Measurements from ENCODE around the gene PHLPP1.

Gene PHLPP1

DNA sequence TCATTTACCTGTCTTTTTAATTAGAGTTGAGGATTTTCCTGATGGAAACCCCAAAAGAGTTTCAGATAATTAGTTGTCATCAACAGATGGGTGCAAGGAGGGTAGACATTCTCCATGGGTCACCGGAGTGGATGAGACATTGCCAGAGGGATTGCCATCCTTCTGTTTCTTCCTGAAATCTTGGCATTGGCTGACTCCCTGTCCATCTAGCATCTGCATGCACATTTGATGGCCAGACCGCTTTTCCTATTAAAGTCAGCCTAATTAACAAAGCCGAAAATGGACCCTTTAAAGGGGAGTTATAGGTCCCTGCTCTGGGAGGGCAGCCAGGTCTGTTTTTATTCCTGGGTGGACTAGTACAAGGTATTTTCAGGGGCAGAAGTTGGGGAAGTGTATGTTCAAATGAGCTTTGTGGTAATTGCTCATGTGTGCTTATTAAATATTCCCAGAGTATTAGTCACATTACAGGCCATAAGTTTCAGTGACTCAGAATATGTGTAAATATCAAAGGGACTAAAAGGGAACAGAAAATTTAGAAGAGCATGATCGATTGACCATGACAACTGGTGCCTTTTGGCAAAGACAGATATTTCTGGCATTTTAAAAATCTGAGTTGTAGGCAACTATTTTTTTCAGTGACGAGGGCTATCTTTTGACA, 209.8 kb downstream of the PHLPP1 start:
- H3K4me3 ChIP-seq (ENCODE audit: low read length, poor library complexity, severe bottlenecking), result no peak overlapping the region

DNA sequence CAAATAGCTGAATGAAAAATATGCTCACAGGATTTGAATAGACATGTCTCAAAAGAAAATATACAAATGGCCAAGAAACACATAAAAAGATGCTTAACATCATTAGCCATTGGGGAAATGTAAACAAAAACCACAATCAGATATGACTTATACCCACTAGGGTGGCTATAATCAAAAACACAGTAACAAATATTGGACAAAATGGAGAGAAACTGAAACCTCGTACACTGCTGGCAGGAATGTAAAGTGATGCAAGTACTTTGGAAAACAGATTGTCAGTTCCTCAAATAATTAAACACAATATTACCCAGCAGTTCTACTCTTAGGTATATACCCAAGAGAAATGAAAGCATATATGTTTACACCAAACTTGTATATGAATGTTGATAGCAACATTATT, 213.0 kb downstream of the PHLPP1 start:
- no peaks in the 10 kb centered on the region for H3K27me3 ChIP-seq (ENCODE audit: insufficient read depth, low read length, poor library complexity, severe bottlenecking)

More for the DNA sequence above, 209.8 kb downstream of the PHLPP1 start:
- Histone ChIP-seq H3K27me3 (ENCODE audit: insufficient read depth, low read length, poor library complexity, severe bottlenecking) (no peaks in the 10 kb centered on the region), H4K20me1 (ENCODE audit: insufficient read depth, low read length, poor library complexity, severe bottlenecking) (no peaks in the 10 kb centered on the region), H3F3A (ENCODE audit: low read depth) (no peaks in the 10 kb centered on the region), H3K9me3 (ENCODE audit: insufficient read depth, low read depth, low read length) (no peaks in the 10 kb centered on the region), H3K9me2 (replicated peaks; ENCODE audit: low read depth, low read length) (no peaks in the 10 kb centered on the region), H3K36me3 (ENCODE audit: insufficient read depth, low read length) (peaks cover 8% of the 10 kb centered on the region; the same call in 1 of the 2 replicates), H3K4me2 (ENCODE audit: low read depth, low read length, poor library complexity, severe bottlenecking) (no peak overlapping the region), H3K79me2 (ENCODE audit: insufficient read depth, low read length) (no peaks in the 10 kb centered on the region), H2AFZ (ENCODE audit: low read length) (no peak overlapping the region), H3K4me1 (ENCODE audit: insufficient read depth, low read length, poor library complexity, severe bottlenecking) (peaks cover 5% of the 10 kb centered on the region), H3K9ac (ENCODE audit: low read depth, low read length, poor library complexity, severe bottlenecking) (no peak overlapping the region)
- no peak for TF ChIP-seq EZH2phosphoT487 (IDR thresholded peaks at IDR 0.05; ENCODE audit: borderline replicate concordance)
- TF ChIP-seq, protein P1, sequence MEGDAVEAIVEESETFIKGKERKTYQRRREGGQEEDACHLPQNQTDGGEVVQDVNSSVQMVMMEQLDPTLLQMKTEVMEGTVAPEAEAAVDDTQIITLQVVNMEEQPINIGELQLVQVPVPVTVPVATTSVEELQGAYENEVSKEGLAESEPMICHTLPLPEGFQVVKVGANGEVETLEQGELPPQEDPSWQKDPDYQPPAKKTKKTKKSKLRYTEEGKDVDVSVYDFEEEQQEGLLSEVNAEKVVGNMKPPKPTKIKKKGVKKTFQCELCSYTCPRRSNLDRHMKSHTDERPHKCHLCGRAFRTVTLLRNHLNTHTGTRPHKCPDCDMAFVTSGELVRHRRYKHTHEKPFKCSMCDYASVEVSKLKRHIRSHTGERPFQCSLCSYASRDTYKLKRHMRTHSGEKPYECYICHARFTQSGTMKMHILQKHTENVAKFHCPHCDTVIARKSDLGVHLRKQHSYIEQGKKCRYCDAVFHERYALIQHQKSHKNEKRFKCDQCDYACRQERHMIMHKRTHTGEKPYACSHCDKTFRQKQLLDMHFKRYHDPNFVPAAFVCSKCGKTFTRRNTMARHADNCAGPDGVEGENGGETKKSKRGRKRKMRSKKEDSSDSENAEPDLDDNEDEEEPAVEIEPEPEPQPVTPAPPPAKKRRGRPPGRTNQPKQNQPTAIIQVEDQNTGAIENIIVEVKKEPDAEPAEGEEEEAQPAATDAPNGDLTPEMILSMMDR (conservative IDR thresholded peaks at IDR 0.05; ENCODE audit: low read length), result no peak

DNA sequence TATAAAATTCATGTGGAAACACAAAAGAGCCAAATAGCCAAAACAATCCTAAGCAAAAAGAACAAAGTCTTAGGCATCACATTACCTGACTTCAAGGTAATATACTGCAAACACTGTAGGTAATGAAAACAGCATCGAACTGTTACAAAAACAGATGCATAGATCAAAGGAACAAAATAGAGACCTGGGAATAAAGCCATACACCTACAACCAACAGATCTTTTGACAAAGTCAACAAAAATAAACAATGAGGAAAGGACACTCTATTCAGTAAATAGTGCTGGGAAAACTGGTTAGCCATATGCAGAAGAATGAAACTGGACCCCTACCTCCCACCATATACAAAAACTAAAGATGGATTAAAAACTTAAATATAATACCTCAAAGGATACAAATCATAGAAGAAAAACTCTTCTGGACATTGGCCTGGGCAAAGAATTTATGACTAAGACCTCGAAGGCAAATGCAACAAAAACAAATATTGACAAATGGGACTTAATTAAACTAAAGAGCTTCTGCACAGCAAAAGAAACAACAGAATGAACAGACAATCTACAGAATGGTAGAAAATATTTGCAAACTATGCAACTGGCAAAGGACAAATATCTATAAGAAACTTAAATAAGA, 218.0 kb downstream of the PHLPP1 start:
- H2AFZ ChIP-seq (ENCODE audit: low read length), result no peak overlapping the region
- H3K79me2 ChIP-seq (ENCODE audit: insufficient read depth, low read length), result no peaks in the 10 kb centered on the region
- no peaks in the 10 kb centered on the region for H4K20me1 ChIP-seq (ENCODE audit: insufficient read depth, low read length, poor library complexity, severe bottlenecking)
- H3K9me2 ChIP-seq (replicated peaks; ENCODE audit: low read depth, low read length), result no peaks in the 10 kb centered on the region
- peaks cover 20% of the 10 kb centered on the region for H3K4me1 ChIP-seq (ENCODE audit: insufficient read depth, low read length, poor library complexity, severe bottlenecking)
- H3K9me3 ChIP-seq (ENCODE audit: insufficient read depth, low read depth, low read length), result no peaks in the 10 kb centered on the region
- H3K9ac ChIP-seq (ENCODE audit: low read depth, low read length, poor library complexity, severe bottlenecking), result no peak overlapping the region
- H3K27me3 ChIP-seq (ENCODE audit: insufficient read depth, low read length, poor library complexity, severe bottlenecking), result no peaks in the 10 kb centered on the region
- no peaks in the 10 kb centered on the region for H3F3A ChIP-seq (ENCODE audit: low read depth)
- H3K36me3 ChIP-seq (ENCODE audit: insufficient read depth, low read length), result no peaks in the 10 kb centered on the region
- no peak overlapping the region for H3K4me3 ChIP-seq (ENCODE audit: low read length, poor library complexity, severe bottlenecking)
- TF ChIP-seq EZH2phosphoT487 (IDR thresholded peaks at IDR 0.05; ENCODE audit: borderline replicate concordance), result no peak
- TF ChIP-seq, protein P1 (conservative IDR thresholded peaks at IDR 0.05; ENCODE audit: low read length), result no peak
- H3K4me2 ChIP-seq (ENCODE audit: low read depth, low read length, poor library complexity, severe bottlenecking), result no peak overlapping the region

More for the DNA sequence above, 213.0 kb downstream of the PHLPP1 start:
- Histone ChIP-seq H3K36me3 (ENCODE audit: insufficient read depth, low read length) (no peaks in the 10 kb centered on the region), H3K9me2 (replicated peaks; ENCODE audit: low read depth, low read length) (no peaks in the 10 kb centered on the region), H3K9ac (ENCODE audit: low read depth, low read length, poor library complexity, severe bottlenecking) (no peak overlapping the region), H3K4me3 (ENCODE audit: low read length, poor library complexity, severe bottlenecking) (no peak overlapping the region), H3K79me2 (ENCODE audit: insufficient read depth, low read length) (no peaks in the 10 kb centered on the region), H2AFZ (ENCODE audit: low read length) (no peak overlapping the region), H3F3A (ENCODE audit: low read depth) (no peaks in the 10 kb centered on the region), H4K20me1 (ENCODE audit: insufficient read depth, low read length, poor library complexity, severe bottlenecking) (no peaks in the 10 kb centered on the region), H3K9me3 (ENCODE audit: insufficient read depth, low read depth, low read length) (no peaks in the 10 kb centered on the region), H3K4me2 (ENCODE audit: low read depth, low read length, poor library complexity, severe bottlenecking) (no peak overlapping the region), H3K4me1 (ENCODE audit: insufficient read depth, low read length, poor library complexity, severe bottlenecking) (peaks cover 5% of the 10 kb centered on the region)
- no peak for TF ChIP-seq EZH2phosphoT487 (IDR thresholded peaks at IDR 0.05; ENCODE audit: borderline replicate concordance)
- TF ChIP-seq, protein P1 (conservative IDR thresholded peaks at IDR 0.05; ENCODE audit: low read length), result no peak
